Choroid plexus epithelial cell (primary cell): Measurements from ENCODE around the gene EEFSEC.

Experiments
- DNase-seq: peaks from one replicate; pipeline ENCODE4 v3.0.0-alpha.2; 2010; ENCODE audit warnings: low read depth
- H3K4me3 ChIP-seq: 2 replicates; pipeline ENCODE4 v1.5.1; 2011; ENCODE audit warnings: low read depth, mild to moderate bottlenecking, control low read depth, low read length, moderate library complexity
- TF ChIP-seq, protein P1 (sequence below): conservative IDR thresholded peaks from 2 replicates; pipeline ENCODE4 v1.5.1; 2011; ENCODE audit warnings: low read depth, mild to moderate bottlenecking, control low read depth, inconsistent platforms, low read length, moderate library complexity

The EEFSEC gene

GRCh38 chr3:128193168-128193567, 39.9 kb downstream of the EEFSEC start:
- no peak for DNase-seq
- no peak overlapping the region for H3K4me3 ChIP-seq
- TF ChIP-seq, protein P1, sequence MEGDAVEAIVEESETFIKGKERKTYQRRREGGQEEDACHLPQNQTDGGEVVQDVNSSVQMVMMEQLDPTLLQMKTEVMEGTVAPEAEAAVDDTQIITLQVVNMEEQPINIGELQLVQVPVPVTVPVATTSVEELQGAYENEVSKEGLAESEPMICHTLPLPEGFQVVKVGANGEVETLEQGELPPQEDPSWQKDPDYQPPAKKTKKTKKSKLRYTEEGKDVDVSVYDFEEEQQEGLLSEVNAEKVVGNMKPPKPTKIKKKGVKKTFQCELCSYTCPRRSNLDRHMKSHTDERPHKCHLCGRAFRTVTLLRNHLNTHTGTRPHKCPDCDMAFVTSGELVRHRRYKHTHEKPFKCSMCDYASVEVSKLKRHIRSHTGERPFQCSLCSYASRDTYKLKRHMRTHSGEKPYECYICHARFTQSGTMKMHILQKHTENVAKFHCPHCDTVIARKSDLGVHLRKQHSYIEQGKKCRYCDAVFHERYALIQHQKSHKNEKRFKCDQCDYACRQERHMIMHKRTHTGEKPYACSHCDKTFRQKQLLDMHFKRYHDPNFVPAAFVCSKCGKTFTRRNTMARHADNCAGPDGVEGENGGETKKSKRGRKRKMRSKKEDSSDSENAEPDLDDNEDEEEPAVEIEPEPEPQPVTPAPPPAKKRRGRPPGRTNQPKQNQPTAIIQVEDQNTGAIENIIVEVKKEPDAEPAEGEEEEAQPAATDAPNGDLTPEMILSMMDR: no peak

DNA sequence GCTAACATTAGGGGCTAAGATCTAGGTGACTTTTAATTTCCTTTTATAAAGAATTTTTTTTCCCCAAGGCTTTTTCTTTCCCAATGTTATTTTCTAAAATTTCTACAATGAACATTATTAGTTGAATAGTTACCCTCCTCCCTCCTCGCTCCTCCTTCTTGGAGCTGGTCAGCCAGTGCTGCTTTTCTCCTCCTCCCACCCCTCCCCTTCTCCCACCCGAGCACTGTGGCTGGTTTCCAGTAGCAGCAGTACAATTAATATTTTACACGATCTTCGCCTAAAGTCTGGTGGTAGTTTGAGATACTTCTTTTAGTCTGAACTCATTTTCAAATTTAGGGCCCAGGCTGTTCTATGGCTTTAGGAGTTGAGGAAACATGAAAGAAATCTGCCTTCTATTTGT, 41.6 kb downstream of the EEFSEC start:
- no peak overlapping the region for H3K4me3 ChIP-seq
- TF ChIP-seq, protein P1: no peak
- DNase-seq: no peak

DNA sequence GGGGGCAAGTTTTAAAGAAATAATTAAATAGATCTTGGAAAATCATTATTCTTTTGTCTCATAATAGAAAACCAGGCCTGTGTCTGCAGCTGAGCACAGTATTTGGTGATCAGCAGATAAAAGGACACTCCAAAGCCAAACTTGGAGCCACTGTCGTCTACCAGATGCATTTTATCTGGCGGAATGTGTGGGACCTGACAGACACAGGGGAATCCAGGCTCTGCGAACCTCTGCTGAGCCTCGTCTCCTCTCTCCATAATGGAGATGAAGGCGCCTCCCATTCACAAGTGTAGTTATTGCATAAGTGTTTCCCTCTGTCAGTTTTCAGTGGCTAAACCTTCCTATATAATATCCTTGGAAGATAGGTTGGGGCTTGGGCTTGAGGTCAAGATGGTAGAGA, 42.1 kb downstream of the EEFSEC start:
- TF ChIP-seq, protein P1: no peak
- no peak overlapping the region for H3K4me3 ChIP-seq
- no peak for DNase-seq

GRCh38 chr3:128195802-128196201, 42.5 kb downstream of the EEFSEC start:
- no peak for DNase-seq
- TF ChIP-seq, protein P1: no peak
- H3K4me3 ChIP-seq: no peak overlapping the region

GRCh38 chr3:128196647-128197046, 43.4 kb downstream of the EEFSEC start:
- H3K4me3 ChIP-seq: no peak overlapping the region
- DNase-seq: no peak
- TF ChIP-seq, protein P1: no peak

DNA sequence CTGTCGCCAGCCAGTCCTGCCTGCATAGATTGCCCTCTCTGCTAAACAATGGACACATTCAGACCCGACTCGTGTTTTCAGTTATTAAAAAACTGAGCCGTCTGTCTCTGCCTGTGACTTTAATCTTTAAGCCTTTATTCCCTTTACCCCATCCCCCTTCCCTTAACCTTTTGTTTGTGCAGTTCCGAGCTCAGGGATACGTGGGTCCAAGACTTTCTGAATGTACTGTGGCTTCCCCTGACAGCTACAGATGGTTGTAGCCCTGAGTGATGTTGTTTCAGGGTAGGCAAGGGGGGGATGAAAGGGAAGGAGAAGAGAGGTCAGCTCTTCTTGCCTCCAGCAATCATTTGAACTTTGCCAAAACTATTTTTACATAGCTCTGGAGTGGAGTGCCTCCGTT, 44.6 kb downstream of the EEFSEC start:
- TF ChIP-seq, protein P1: no peak
- no peak for DNase-seq
- no peak overlapping the region for H3K4me3 ChIP-seq

GRCh38 chr3:128198313-128198712, 45.0 kb downstream of the EEFSEC start:
- H3K4me3 ChIP-seq: no peak overlapping the region
- no peak for DNase-seq
- TF ChIP-seq, protein P1: no peak
